Liver (tissue), 9 donors: ENCODE measurements around the gene PSEN2. TPM values are rescaled to one million over a fixed set of nuclear protein-coding genes. Genes with fewer than 3 reads are reported as not detected.

Experiments used
- DNase-seq: peaks from one replicate; pipeline ENCODE4 v3.0.0-alpha.2; 2017; ENCODE audit warnings: low spot score
- H3K27ac ChIP-seq, 2 donors: one replicate each; pipeline ENCODE4 v1.7.0; 2013; ENCODE audit warnings: inconsistent platforms in 2 of 2, low read length in 2 of 2, control low read depth in 1 of 2, low read depth in 1 of 2, mild to moderate bottlenecking in 1 of 2
- H3K27me3 ChIP-seq, 4 donors: one replicate each; pipeline versions ENCODE4 v1.6.1 to v1.7.0; 2013; ENCODE audit warnings: low read length in 3 of 4, inconsistent platforms in 1 of 4, mild to moderate bottlenecking in 1 of 4, moderate library complexity in 1 of 4; ENCODE audit not compliant: control insufficient read depth in 4 of 4, insufficient read depth in 4 of 4
- H3K36me3 ChIP-seq, 4 donors: one replicate each; pipeline versions ENCODE4 v1.6.1 to v1.7.0; 2013; ENCODE audit warnings: low read length in 3 of 4, mild to moderate bottlenecking in 3 of 4, low read depth in 1 of 4, moderate library complexity in 1 of 4; ENCODE audit not compliant: control insufficient read depth in 4 of 4, insufficient read depth in 3 of 4
- H3K4me1 ChIP-seq, 4 donors: one replicate each; pipeline versions ENCODE4 v1.6.1 to v1.7.0; 2013; ENCODE audit warnings: low read length in 3 of 4, mild to moderate bottlenecking in 3 of 4, moderate library complexity in 1 of 4; ENCODE audit not compliant: control insufficient read depth in 4 of 4, insufficient read depth in 4 of 4
- H3K4me3 ChIP-seq, 3 donors: one replicate each; pipeline versions ENCODE4 v1.6.1 to v1.7.0; 2013; ENCODE audit warnings: low read length in 3 of 3, control low read depth in 1 of 3, low read depth in 1 of 3, mild to moderate bottlenecking in 1 of 3
- H3K9ac ChIP-seq, 2 donors: one replicate each; pipeline ENCODE4 v1.7.0; 2013; ENCODE audit warnings: low read length in 2 of 2, mild to moderate bottlenecking in 2 of 2, moderate library complexity in 2 of 2, control low read depth in 1 of 2, low read depth in 1 of 2
- H3K9me3 ChIP-seq, 4 donors: one replicate each; pipeline versions ENCODE4 v1.6.1 to v1.7.0; 2013; ENCODE audit warnings: low read length in 3 of 4; ENCODE audit not compliant: control insufficient read depth in 4 of 4
- EGR1 ChIP-seq, 2 donors: IDR thresholded peaks; 2 replicates each; pipeline ENCODE4 v1.6.1; 2016 to 2018; ENCODE audit warnings: antibody characterized with exemption in 2 of 2, low read depth in 2 of 2
- HNF4A ChIP-seq, 2 donors: conservative IDR thresholded peaks; 2 replicates each; pipeline ENCODE4 v1.6.1; 2016; ENCODE audit warnings: antibody characterized with exemption in 2 of 2, mild to moderate bottlenecking in 2 of 2
- HNF4G ChIP-seq: IDR thresholded peaks from 2 replicates; pipeline ENCODE4 v1.6.1; 2016; ENCODE audit warnings: antibody characterized with exemption
- JUND ChIP-seq, 2 donors: IDR thresholded peaks; 2 replicates each; pipeline ENCODE4 v1.6.1; 2016; ENCODE audit warnings: antibody characterized with exemption in 2 of 2
- NR2F2 ChIP-seq: IDR thresholded peaks from 2 replicates; pipeline ENCODE4 v1.6.1; 2016; ENCODE audit warnings: antibody characterized with exemption
- RAD21 ChIP-seq, 2 donors: IDR thresholded peaks; 2 replicates each; pipeline ENCODE4 v1.6.1; 2016; ENCODE audit warnings: antibody characterized with exemption in 2 of 2, mild to moderate bottlenecking in 2 of 2
- RXRA ChIP-seq, 2 donors: IDR thresholded peaks; 2 replicates each; pipeline ENCODE4 v1.6.1; 2017 to 2018; ENCODE audit warnings: antibody characterized with exemption in 2 of 2, mild to moderate bottlenecking in 1 of 2
- TAF1 ChIP-seq: conservative IDR thresholded peaks from 2 replicates; pipeline ENCODE4 v1.6.1; 2016; ENCODE audit warnings: antibody characterized with exemption, mild to moderate bottlenecking
- YY1 ChIP-seq: IDR thresholded peaks from 2 replicates; pipeline ENCODE4 v1.6.1; 2016; ENCODE audit warnings: antibody characterized with exemption, mild to moderate bottlenecking
- WGBS: extraction: QIAGEN DNeasy Blood & Tissue Kit; methylation state at CpG from one replicate; pipeline ENCODE4 v1.1.7; 2013; 5-methylcytosine and 5-hydroxymethylcytosine counted together
- polyA plus RNA-seq, 2 donors: library from polyadenylated mRNA; stranded (reverse) in 1 of 2; unstranded in 1 of 2; fragments of 200-250 nt in 1 of 2; fragments of >200 nt in 1 of 2; fragmentation: Nextera tagmentation in 1 of 2; extraction: Ambion mirVana in 1 of 2; gene quantifications; one replicate each; pipeline versions ENCODE4 v1.2.1 to v1.2.3, GENCODE V29; 2013 to 2015
- total RNA-seq, 2 donors: library from RNA; depleted of rRNA; stranded (reverse); fragments of >200 nt; gene quantifications; one replicate each; pipeline ENCODE4 v1.2.3, GENCODE V29; 2014
- TF ChIP-seq, protein P1 (sequence below): IDR thresholded peaks from 2 replicates; pipeline ENCODE4 v1.6.1; 2016; ENCODE audit warnings: antibody characterized with exemption, mild to moderate bottlenecking
- TF ChIP-seq, protein P2 (sequence below): IDR thresholded peaks from 2 replicates; pipeline ENCODE4 v1.6.1; 2016; ENCODE audit warnings: antibody characterized with exemption
- TF ChIP-seq, protein P3 (sequence below): IDR thresholded peaks from 2 replicates; pipeline ENCODE4 v1.6.1; 2016; ENCODE audit warnings: antibody characterized with exemption
- donor health status: healthy.
- donor health status: healthy.
- donor health status: healthy.
- donor health status: healthy.
- donor health status: healthy.

Gene PSEN2
- total and polyA plus RNA-seq, 4 donors = 6.9 to 19.0 (median 10.8) TPM

DNA sequence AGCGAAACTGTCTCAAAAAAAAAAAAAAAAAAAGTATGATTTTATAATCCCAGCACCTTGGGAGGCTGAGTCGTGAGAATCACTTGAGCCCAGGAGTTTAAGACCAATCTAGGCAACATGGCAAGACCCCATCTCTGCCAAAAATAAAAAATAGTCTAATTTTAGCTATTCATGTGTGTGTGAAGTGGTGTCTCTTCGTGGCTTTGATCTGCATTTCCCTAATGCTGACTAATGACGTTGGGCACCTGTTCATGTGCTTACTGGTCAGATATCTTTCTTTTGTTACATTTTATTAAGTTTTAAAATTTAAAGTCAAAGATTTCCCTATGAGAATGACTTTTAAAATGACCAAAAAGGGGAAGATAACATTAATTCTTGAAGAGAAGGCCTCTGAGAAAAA is 31.0 kb downstream of the PSEN2 start:
- Histone ChIP-seq H3K9me3 (no peaks in the 10 kb centered on the region), H3K9ac (no peak overlapping the region), H3K4me3 (no peak overlapping the region), H3K27ac (no peak overlapping the region), H3K4me1 (no peaks in the 10 kb centered on the region), H3K27me3 (no peaks in the 10 kb centered on the region), H3K36me3 (peaks cover 0 to 8% (median 1%) of the 10 kb centered on the region in 4 donors)
- DNase-seq = no peak
- WGBS = 93% methylated on average over 4 of the region's 4 CpGs
- TF ChIP-seq EGR1 (IDR thresholded peaks at IDR 0.05; ENCODE audit: low read depth in 2 of 2) (no peak), RXRA (IDR thresholded peaks at IDR 0.05) (no peak), JUND (IDR thresholded peaks at IDR 0.05) (no peak)

DNA sequence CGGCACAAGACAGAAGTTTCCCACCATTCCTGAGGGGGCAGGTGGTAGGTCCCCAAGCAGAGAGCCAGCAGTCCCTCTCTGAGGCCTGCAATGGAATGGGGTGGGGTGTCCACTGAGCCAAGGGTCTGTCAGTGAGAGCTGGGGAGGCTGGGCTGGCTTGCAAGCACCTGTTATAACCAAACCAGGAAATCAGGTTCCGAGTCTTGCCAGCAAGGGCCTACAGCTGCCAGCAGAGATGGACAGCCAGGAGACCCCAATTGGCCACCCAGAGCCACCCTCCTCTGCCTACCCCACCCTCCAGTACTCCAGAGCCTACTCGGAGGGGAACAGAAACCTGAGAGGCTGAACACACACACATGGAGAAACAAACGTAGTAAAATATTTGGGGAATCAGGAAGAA is 32.2 kb downstream of the PSEN2 start:
- Histone ChIP-seq H3K4me1 (no peaks in the 10 kb centered on the region), H3K27me3 (no peaks in the 10 kb centered on the region), H3K4me3 (no peak overlapping the region), H3K9me3 (no peaks in the 10 kb centered on the region), H3K9ac (no peak overlapping the region), H3K27ac (no peak overlapping the region), H3K36me3 (peaks cover 0 to 8% (median 1%) of the 10 kb centered on the region in 4 donors)
- TF ChIP-seq, protein P1, sequence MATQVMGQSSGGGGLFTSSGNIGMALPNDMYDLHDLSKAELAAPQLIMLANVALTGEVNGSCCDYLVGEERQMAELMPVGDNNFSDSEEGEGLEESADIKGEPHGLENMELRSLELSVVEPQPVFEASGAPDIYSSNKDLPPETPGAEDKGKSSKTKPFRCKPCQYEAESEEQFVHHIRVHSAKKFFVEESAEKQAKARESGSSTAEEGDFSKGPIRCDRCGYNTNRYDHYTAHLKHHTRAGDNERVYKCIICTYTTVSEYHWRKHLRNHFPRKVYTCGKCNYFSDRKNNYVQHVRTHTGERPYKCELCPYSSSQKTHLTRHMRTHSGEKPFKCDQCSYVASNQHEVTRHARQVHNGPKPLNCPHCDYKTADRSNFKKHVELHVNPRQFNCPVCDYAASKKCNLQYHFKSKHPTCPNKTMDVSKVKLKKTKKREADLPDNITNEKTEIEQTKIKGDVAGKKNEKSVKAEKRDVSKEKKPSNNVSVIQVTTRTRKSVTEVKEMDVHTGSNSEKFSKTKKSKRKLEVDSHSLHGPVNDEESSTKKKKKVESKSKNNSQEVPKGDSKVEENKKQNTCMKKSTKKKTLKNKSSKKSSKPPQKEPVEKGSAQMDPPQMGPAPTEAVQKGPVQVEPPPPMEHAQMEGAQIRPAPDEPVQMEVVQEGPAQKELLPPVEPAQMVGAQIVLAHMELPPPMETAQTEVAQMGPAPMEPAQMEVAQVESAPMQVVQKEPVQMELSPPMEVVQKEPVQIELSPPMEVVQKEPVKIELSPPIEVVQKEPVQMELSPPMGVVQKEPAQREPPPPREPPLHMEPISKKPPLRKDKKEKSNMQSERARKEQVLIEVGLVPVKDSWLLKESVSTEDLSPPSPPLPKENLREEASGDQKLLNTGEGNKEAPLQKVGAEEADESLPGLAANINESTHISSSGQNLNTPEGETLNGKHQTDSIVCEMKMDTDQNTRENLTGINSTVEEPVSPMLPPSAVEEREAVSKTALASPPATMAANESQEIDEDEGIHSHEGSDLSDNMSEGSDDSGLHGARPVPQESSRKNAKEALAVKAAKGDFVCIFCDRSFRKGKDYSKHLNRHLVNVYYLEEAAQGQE = no peak
- TF ChIP-seq HNF4G = no peak
- no peak for TF ChIP-seq RAD21 (IDR thresholded peaks at IDR 0.05)
- no peak for TF ChIP-seq YY1
- no peak for TF ChIP-seq EGR1 (IDR thresholded peaks at IDR 0.05; ENCODE audit: low read depth in 2 of 2)
- TF ChIP-seq HNF4A (conservative IDR thresholded peaks at IDR 0.05) = no peak
- no peak for TF ChIP-seq JUND (IDR thresholded peaks at IDR 0.05)
- TF ChIP-seq, protein P2, sequence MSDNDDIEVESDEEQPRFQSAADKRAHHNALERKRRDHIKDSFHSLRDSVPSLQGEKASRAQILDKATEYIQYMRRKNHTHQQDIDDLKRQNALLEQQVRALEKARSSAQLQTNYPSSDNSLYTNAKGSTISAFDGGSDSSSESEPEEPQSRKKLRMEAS = no peak
- TF ChIP-seq NR2F2 = no peak
- no peak for DNase-seq
- WGBS = 90% methylated on average over 4 of the region's 4 CpGs

DNA sequence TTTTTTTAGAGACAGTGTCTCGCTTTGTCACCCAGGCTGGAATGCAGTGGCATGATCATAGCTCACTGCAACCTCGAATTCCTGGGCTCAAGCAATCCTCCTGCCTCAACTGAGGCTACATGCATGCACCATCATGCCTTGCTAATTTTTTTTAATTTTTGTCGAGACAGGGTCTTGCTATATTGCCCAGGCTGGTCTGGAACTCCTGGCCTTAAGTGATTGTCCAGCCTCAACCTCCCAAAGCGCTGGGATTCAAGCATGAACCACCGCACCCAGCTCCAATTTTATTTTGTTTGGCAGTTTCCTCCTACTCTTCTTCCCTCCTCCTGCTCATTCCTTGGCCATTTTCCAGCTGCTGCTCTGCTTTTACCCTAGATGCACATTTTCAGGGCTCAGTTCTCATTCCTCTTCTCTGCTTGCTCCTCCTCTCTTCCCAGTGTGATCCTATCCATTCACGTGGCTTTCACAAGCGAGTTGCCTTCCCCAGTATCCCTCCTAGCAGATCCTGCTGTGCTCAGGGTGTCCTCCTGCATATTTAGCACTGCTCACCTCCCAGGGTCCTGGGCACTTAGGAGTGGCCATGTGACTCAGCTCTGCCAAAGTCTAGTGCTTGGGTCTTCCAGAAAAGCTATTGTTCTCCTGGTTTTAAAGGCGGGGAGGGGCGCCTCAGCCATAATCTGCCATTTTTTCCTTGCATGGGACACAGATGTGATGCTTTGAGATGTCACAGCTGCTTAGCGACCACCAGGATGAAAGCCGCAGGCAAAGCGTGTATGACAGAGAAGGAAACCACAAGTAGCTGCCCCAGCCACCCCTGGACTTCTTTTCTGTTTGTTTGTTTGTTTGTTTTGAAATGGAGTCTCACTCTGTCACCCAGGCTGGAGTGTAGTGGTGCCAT is 33.7 kb downstream of the PSEN2 start:
- Histone ChIP-seq H3K27ac (no peak overlapping the region), H3K27me3 (no peaks in the 10 kb centered on the region), H3K4me3 (no peak overlapping the region), H3K9me3 (no peaks in the 10 kb centered on the region), H3K4me1 (no peaks in the 10 kb centered on the region), H3K9ac (no peak overlapping the region), H3K36me3 (peaks cover 0 to 8% (median 1%) of the 10 kb centered on the region in 4 donors)
- DNase-seq = no peak
- TF ChIP-seq, protein P2 = no peak
- TF ChIP-seq, protein P3, sequence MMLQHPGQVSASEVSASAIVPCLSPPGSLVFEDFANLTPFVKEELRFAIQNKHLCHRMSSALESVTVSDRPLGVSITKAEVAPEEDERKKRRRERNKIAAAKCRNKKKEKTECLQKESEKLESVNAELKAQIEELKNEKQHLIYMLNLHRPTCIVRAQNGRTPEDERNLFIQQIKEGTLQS = no peak
- TF ChIP-seq RXRA (IDR thresholded peaks at IDR 0.05) (no peak), JUND (IDR thresholded peaks at IDR 0.05) (no peak), TAF1 (no peak)
- 82% methylated on average over 12 of the region's 12 CpGs for WGBS
